Progenitor cell of endocrine pancreas (in vitro differentiated cells): Measurements from ENCODE around the gene DCXR. TPM values are rescaled to one million over a fixed set of nuclear protein-coding genes. Genes with fewer than 3 reads are reported as not detected.

Experiments
- DNase-seq: peaks from one replicate; pipeline ENCODE4 v3.0.0; 2021; ENCODE audit warnings: low spot score; ENCODE audit not compliant: unreplicated experiment
- H3K27ac Mint-ChIP-seq: 2 replicates; pipeline ENCODE4 v1.8.0; 2021; ENCODE audit warnings: mild to moderate bottlenecking, moderate library complexity, mixed read lengths
- H3K27me3 Mint-ChIP-seq: 2 replicates; pipeline ENCODE4 v1.8.0; 2021; ENCODE audit warnings: mixed read lengths
- H3K36me3 Mint-ChIP-seq: 2 replicates; pipeline ENCODE4 v1.8.0; 2022; ENCODE audit warnings: mixed read lengths; ENCODE audit not compliant: insufficient read depth
- H3K4me1 Mint-ChIP-seq: 2 replicates; pipeline ENCODE4 v1.8.0; 2021; ENCODE audit warnings: low read depth, mixed read lengths
- H3K4me3 Mint-ChIP-seq: 2 replicates; pipeline ENCODE4 v1.8.0; 2021; ENCODE audit warnings: low read depth, mild to moderate bottlenecking, moderate library complexity, mixed read lengths
- H3K9me3 Mint-ChIP-seq: 2 replicates; pipeline ENCODE4 v1.8.0; 2021; ENCODE audit warnings: low read depth, mixed read lengths
- total RNA-seq: library from RNA; stranded (reverse); gene quantifications from 2 replicates; pipeline ENCODE4 v1.2.1, GENCODE V29; 2021
- TF ChIP-seq, protein P1 (sequence below): fragments of 200-600 bp; sonication (generic); IDR thresholded peaks from one replicate; pipeline ENCODE4 v1.5.0; 2021; ENCODE audit warnings: antibody characterized with exemption, mild to moderate bottlenecking; ENCODE audit not compliant: unreplicated experiment

Gene DCXR
- total RNA-seq, 1 donor from 2014 or later: 72.2 TPM

GRCh38 chr17:82053130-82053529, 15.6 kb upstream of the DCXR start:
- H3K4me1 Mint-ChIP-seq: peaks cover 9% of the 10 kb centered on the region
- no peak overlapping the region for H3K27ac Mint-ChIP-seq
- H3K27me3 Mint-ChIP-seq: no peaks in the 10 kb centered on the region
- H3K9me3 Mint-ChIP-seq: no peaks in the 10 kb centered on the region
- peak overlapping the region; percentile 85 for H3K4me3 Mint-ChIP-seq
- TF ChIP-seq, protein P1, sequence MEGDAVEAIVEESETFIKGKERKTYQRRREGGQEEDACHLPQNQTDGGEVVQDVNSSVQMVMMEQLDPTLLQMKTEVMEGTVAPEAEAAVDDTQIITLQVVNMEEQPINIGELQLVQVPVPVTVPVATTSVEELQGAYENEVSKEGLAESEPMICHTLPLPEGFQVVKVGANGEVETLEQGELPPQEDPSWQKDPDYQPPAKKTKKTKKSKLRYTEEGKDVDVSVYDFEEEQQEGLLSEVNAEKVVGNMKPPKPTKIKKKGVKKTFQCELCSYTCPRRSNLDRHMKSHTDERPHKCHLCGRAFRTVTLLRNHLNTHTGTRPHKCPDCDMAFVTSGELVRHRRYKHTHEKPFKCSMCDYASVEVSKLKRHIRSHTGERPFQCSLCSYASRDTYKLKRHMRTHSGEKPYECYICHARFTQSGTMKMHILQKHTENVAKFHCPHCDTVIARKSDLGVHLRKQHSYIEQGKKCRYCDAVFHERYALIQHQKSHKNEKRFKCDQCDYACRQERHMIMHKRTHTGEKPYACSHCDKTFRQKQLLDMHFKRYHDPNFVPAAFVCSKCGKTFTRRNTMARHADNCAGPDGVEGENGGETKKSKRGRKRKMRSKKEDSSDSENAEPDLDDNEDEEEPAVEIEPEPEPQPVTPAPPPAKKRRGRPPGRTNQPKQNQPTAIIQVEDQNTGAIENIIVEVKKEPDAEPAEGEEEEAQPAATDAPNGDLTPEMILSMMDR: no peak
- no peaks in the 10 kb centered on the region for H3K36me3 Mint-ChIP-seq
- no peak for DNase-seq

- H3K36me3 Mint-ChIP-seq: peaks cover 1% of the 10 kb centered on the region
Measured at GRCh38 chr17:82052638-82053059, 15.2 kb upstream of the DCXR start.

GRCh38 chr17:82051776-82052637, 14.5 kb upstream of the DCXR start, which contains the start of the genes GPS1 and RFNG:
Gene GPS1 (plus strand): TSS chr17:82051898. CDS start chr17:82051932, 34 bp downstream.
Gene RFNG (minus strand): TSS chr17:82051811. CDS start chr17:82051766, 45 bp downstream.
- Mint-ChIP-seq H3K27ac (peak within 1 kb of the TSS; percentile 91), H3K9me3 (no peaks in the 10 kb centered on the region), H3K27me3 (no peaks in the 10 kb centered on the region), H3K4me3 (peak within 1 kb of the TSS; percentile 88), H3K4me1 (peaks cover 9% of the 10 kb centered on the region), H3K36me3 (peaks cover 7% of the 10 kb centered on the region)
- TF ChIP-seq, protein P1: no peak
- peak; percentile 67 for DNase-seq

More at GRCh38 chr17:82052638-82053059, 15.2 kb upstream of the DCXR start:
- TF ChIP-seq, protein P1: no peak
- Mint-ChIP-seq H3K4me3 (peak overlapping the region; percentile 85), H3K9me3 (no peaks in the 10 kb centered on the region), H3K27me3 (no peaks in the 10 kb centered on the region), H3K27ac (peak overlapping the region; percentile 62), H3K4me1 (peaks cover 9% of the 10 kb centered on the region)
- no peak for DNase-seq

DNA sequence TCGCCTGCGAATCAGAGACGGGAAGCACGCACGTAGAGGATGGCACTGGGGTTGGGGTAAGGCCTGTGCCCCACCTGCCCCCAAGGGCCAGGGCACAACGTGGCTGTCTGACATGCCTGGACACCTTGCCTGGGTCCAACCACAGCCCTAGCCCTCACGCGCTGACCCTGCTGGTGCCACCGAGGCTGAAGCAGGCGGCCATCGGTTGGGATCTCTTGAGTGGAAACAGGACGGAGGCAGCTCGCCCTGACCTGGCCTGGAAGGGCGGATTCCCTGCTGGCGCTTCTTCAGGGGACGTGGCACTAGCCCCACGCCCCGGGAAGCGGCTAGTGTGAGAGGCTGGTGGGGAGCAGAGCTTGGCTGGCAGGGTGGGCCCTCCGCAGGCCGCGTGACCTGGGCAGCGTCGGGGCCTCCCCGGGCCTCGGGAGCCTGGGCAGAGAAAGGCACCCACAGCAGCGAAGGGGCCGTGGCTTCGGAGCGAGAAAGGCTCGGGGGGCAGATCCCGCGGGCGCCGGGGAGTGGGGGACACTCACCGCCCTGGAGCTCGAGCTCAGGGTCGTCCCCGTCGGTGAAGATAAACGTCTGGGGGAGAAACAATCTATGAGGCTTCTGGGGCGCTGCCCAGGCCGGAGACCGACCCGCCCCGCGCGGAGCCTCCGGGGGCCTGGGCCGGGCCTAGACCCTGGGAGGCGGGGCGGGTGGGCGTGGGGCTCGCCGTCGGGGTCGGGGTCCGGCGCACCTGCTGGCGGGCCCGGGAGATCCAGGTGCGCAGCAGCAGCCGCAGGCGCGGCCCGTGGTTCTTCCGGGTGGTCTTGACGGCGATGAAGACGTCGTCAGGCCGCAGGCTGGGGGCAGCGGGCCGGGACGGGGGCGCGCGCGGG, 13.5 kb upstream of the DCXR start:
- Mint-ChIP-seq H3K4me3 (peak overlapping the region; percentile 88), H3K27me3 (no peaks in the 10 kb centered on the region), H3K9me3 (no peaks in the 10 kb centered on the region), H3K4me1 (peaks cover 9% of the 10 kb centered on the region), H3K36me3 (peaks cover 10% of the 10 kb centered on the region), H3K27ac (peak overlapping the region; percentile 91)
- no peak for DNase-seq
- TF ChIP-seq, protein P1: no peak
